A549 (cell line): ENCODE results near the gene SPIN1.

Experiments used
- MAFK ChIP-seq: fragments of 450-650 bp; IDR thresholded peaks from 2 replicates; pipeline ENCODE4 v1.6.1; 2014; ENCODE audit not compliant: partially characterized antibody
- POLR2A ChIP-seq: IDR thresholded peaks from 2 replicates; pipeline ENCODE4 v1.6.1; 2012; ENCODE audit warnings: mild to moderate bottlenecking, low read length
- REST ChIP-seq: fragments of 200-600 bp; sonication (generic); IDR thresholded peaks from 2 replicates; pipeline ENCODE4 v1.6.1; 2016; ENCODE audit warnings: antibody characterized with exemption, mild to moderate bottlenecking, moderate library complexity

- TF ChIP-seq MAFK (no peak), POLR2A (no peak), REST (no peak)
These were observed 9.8 kb downstream of the SPIN1 start for GRCh38 chr9:88398016-88398415.
